NCI-H146 treated with DMSO at 0.1 percent for 48 hours (cell line): Measurements from ENCODE around the gene GP5.

Experiments used
- DNase-seq: peaks from one replicate; lab custom pipeline; 2025; ENCODE audit not compliant: unreplicated experiment; lab: John Stamatoyannopoulos, UW

GP5 gene

GRCh38 chr3:194399166-194399565 lies at the start of gene GP5:
Gene GP5, minus strand, starts transcription at chr3:194399266. Its CDS starts 984 bp downstream, at chr3:194398282.
- DNase-seq, result no peak

- no peak for DNase-seq
These were observed 48.6 kb upstream of the GP5 start for GRCh38 chr3:194447657-194448056.

GRCh38 chr3:194447161-194447560 lies 48.1 kb upstream of the GP5 start:
- DNase-seq, result peak; percentile 74

GRCh38 chr3:194446754-194447153 lies 47.7 kb upstream of the GP5 start:
- peak; percentile 68 for DNase-seq

GRCh38 chr3:194446172-194446571 lies 47.1 kb upstream of the GP5 start:
- no peak for DNase-seq

GRCh38 chr3:194443901-194444300 lies 44.8 kb upstream of the GP5 start:
- DNase-seq, result no peak

GRCh38 chr3:194440756-194441155 lies 41.7 kb upstream of the GP5 start:
- DNase-seq, result no peak

GRCh38 chr3:194439881-194440550 lies 41.0 kb upstream of the GP5 start:
- DNase-seq, result peak; percentile 88

GRCh38 chr3:194434503-194434902 lies 35.4 kb upstream of the GP5 start:
- DNase-seq, result no peak

- no peak for DNase-seq
These were observed 32.5 kb upstream of the GP5 start for GRCh38 chr3:194431554-194431953.

GRCh38 chr3:194425399-194425798 lies 26.3 kb upstream of the GP5 start:
- no peak for DNase-seq

- DNase-seq, result no peak
These were observed 25.9 kb upstream of the GP5 start for GRCh38 chr3:194424953-194425352.

- DNase-seq, result no peak
These were observed 25.3 kb upstream of the GP5 start for GRCh38 chr3:194424373-194424772.

- no peak for DNase-seq
These were observed 24.3 kb upstream of the GP5 start for GRCh38 chr3:194423317-194423716.

- DNase-seq, result no peak
These were observed 23.1 kb upstream of the GP5 start for GRCh38 chr3:194422188-194422587.

- no peak for DNase-seq
These were observed 19.6 kb upstream of the GP5 start for GRCh38 chr3:194418671-194419070.

- no peak for DNase-seq
These were observed 8.4 kb upstream of the GP5 start for GRCh38 chr3:194407423-194407822.

- DNase-seq, result no peak
These were observed 6.7 kb upstream of the GP5 start for GRCh38 chr3:194405766-194406165.

- peak; percentile 75 for DNase-seq
These were observed 5.5 kb upstream of the GP5 start for GRCh38 chr3:194404365-194405140.

- DNase-seq, result no peak
These were observed 2.8 kb upstream of the GP5 start for GRCh38 chr3:194401868-194402329.

- no peak for DNase-seq
These were observed 2.3 kb upstream of the GP5 start for GRCh38 chr3:194401346-194401745.

- no peak for DNase-seq
These were observed 877 bp upstream of the GP5 start for GRCh38 chr3:194399874-194400411.
